ENCODE measurements around the gene OR4D11.

OR4D11 gene

DNA sequence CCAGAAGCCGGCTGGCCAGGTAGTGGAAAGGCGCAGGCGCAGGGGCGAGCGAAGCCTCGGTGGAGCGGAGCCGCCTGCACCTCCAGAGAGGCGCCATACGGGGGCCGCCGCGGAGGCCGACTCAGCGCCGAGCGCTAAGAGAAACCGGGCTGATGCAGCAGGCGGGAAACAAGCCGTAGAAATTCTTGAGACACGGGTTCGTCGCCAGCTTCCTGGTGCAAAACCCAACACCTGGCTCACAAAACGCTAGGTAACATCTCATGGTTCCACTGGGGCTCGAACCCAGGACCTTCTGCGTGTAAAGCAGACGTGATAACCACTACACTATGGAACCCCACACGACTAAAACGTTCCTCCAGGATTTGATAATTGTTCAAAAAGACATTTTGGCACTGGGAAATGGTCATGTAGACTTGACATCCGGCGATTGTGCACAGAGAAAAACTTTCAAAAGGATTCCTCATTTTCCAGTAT, 47.0 kb downstream of the OR4D11 start:
- DNase-seq = peak; percentile 90

DNA sequence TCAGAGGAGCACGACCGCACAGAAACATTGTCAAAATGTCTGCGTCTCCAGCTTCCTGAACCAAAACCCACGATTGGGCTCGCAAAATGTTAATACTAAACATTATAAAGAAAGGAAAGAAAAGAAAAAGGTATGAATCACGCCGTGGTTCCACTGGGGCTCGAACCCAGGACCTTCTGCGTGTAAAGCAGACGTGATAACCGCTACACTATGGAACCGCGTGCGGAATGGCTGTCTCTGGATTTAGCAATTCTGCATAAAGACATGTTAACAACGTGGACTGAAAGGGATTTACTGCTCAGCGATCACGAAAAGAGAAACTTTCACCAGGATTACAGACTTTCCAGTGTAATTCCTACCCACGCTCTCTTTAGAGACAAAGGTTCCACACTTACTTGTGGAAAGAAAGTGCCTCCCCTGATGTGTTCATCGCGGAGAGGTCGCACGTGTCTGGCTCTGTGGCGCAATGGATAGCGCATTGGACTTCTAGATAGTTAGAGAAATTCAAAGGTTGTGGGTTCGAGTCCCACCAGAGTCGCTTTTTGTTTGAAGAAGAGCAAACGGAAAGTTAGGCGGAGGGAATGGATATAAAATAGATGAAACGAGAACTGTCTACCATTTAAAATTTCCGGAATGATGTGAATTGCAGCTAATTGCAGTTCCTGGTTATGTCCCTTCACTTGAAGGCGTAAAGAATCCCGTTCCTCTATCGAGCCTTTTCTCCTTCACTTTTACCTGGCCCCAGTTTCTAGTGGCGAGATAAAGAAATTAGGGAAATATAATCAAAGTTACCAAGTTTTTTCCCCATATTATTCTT, 47.7 kb downstream of the OR4D11 start:
- DNase-seq = peak; percentile 77

DNA sequence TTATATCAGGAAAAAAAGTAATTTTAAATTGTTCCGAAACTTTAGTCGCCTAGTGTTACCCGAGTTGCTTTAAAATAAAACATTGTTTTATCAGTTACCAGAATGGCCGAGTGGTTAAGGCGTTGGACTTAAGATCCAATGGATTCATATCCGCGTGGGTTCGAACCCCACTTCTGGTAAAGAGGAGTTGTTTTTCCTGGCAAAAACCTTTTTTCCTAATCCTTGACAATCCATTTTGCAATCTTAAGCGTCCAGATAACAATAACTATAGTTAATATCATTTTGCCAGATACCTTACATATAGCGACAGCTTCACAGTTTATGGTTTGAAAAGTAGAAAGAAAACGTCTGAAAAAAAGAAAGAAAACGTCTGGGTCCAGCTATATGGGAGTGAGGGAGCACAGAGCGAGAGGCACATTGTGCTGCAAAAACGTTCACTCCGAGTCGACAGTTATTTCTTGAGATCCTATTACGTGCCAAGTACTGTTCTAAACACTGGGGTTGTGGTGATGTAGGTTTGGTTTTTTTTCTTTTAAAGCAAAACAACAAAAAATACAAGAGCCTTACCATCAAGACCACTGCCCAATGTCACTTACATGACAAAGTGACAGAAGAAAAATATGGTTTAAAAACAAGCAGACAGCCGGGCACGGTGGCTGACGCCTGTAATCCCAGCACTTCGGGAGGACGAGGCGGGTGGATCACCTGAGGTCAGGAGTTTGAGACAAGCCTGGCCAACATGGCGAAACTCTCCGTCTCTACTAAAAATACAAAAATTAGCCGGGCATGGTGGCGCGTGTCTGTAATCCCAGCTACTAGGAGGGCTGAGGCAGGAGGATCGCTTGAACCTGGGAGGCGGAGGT, 48.5 kb downstream of the OR4D11 start:
- no peak for DNase-seq

DNA sequence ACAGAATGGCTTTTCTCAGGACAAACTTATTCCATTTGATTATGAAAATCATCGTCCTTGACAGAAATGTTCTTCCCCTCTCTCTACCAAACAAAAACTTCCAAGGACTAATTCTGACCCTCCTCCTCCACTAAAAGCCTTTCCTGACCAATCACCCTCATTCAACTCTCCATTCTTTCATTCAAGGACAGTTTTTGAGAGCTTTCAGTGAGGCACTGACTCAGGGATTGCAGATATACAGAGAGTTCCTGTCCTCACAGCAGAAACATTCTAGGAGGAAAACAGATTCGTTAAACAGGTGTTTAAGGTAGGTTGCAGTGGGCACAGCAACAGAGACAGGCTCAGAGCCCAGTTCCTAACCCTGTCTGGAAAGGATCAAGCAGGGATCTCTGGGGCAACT, 49.5 kb downstream of the OR4D11 start:
- DNase-seq = no peak

DNA sequence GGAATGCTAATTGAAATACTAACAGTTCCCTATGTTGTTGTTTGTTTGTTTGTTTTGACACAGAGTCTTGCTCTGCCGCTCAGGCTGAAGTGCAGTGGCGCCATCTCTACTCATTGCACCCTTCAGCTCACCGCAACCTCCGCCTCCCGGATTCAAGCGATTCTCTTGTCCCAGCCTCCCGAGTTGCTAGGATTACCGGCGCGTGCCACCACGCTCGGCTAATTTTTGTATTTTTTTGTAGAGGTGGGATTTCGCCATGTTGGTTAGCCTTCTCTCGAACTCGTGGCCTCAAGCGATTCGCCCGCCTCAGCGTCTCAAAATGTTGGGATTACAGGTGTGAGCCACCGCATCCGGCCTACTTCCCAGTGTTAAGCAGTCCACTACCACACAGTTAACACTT, 49.9 kb downstream of the OR4D11 start:
- no peak for DNase-seq
